Heart right ventricle (tissue), 16 donors: ENCODE results near the gene MTSS2. TPM values are rescaled to one million over a fixed set of nuclear protein-coding genes. Genes with fewer than 3 reads are reported as not detected.

Experiments used
- ATAC-seq, 8 donors: fragments of 200-7000 bp; cut with Tn5 transposase; one replicate each; pipeline ENCODE4 v1.9.1; 2020; ENCODE audit warnings: mild to moderate bottlenecking in 8 of 8, moderate library complexity in 8 of 8, moderate number of reproducible peaks in 1 of 8
- DNase-seq, 2 donors: peaks; one replicate each; pipeline ENCODE4 v3.0.0-alpha.2; 2020
- H3K27ac ChIP-seq, 10 donors: fragments of 200-600 bp; sonication (generic) in 2 of 10; one replicate each; pipeline versions ENCODE4 v1.5.0 to v1.8.0; 2020 to 2022; ENCODE audit warnings: mild to moderate bottlenecking in 3 of 10
- H3K27me3 ChIP-seq, 7 donors: fragments of 200-600 bp; one replicate each; pipeline ENCODE4 v1.8.0; 2021 to 2022; ENCODE audit warnings: mild to moderate bottlenecking in 2 of 7
- H3K36me3 ChIP-seq, 9 donors: fragments of 200-600 bp; sonication (generic) in 1 of 9; one replicate each; pipeline versions ENCODE4 v1.5.0 to v1.8.0; 2020 to 2022; ENCODE audit warnings: mild to moderate bottlenecking in 2 of 9
- H3K4me1 ChIP-seq, 9 donors: fragments of 200-600 bp; sonication (generic) in 1 of 9; one replicate each; pipeline versions ENCODE4 v1.5.0 to v1.8.0; 2020 to 2022; ENCODE audit warnings: mild to moderate bottlenecking in 4 of 9
- H3K4me3 ChIP-seq, 10 donors: fragments of 200-600 bp; sonication (generic) in 2 of 10; one replicate each; pipeline versions ENCODE4 v1.5.0 to v1.8.0; 2020 to 2022; ENCODE audit warnings: mild to moderate bottlenecking in 7 of 10, moderate library complexity in 2 of 10
- H3K9me3 ChIP-seq, 11 donors: fragments of 200-600 bp in 10 of 11; sonication (generic) in 2 of 11; one replicate each; pipeline versions ENCODE4 v1.5.0 to v1.8.0; 2013 to 2022; ENCODE audit warnings: mild to moderate bottlenecking in 2 of 11, control low read depth in 1 of 11, moderate library complexity in 1 of 11
- whole genome bisulfite sequencing, 2 donors: extraction: QIAGEN DNeasy Blood & Tissue Kit; methylation state at CpG; one replicate each; pipeline ENCODE4 v1.1.7; 2013; ENCODE audit warnings: inconsistent platforms in 1 of 2; 5-methylcytosine and 5-hydroxymethylcytosine counted together
- intact Hi-C, 10 donors: fragments of 100-400 bp; cut with DNase I; formaldehyde crosslinking; loops; one replicate each; pipeline versions ENCODE4 v1.11.1 to v1.14.2; 2022
- polyA plus RNA-seq, 2 donors: library from polyadenylated mRNA; stranded (reverse); fragments of 200-250 nt; gene quantifications; one replicate each; pipeline ENCODE4 v1.2.3, GENCODE V29; 2013
- total RNA-seq, 10 donors: library from RNA; stranded (reverse); fragmentation: NEBNext Ultra II Directional in 3 of 10; extraction: Animal tissue kit (Norgen Biotek cat#: 25700) in 3 of 10; gene quantifications; one replicate each; pipeline versions ENCODE4 v1.2.1 to v1.2.4, GENCODE V29; 2021 to 2023
- TF ChIP-seq, protein P1 (sequence below), 9 donors: fragments of 200-600 bp; sonication (generic) in 2 of 9; IDR thresholded peaks; one replicate each; pipeline versions ENCODE4 v1.5.0 to v1.8.0; 2021 to 2022; ENCODE audit warnings: antibody characterized with exemption in 9 of 9, mild to moderate bottlenecking in 5 of 9, moderate library complexity in 1 of 9
- donor health status: Arrhythmogenic right ventricular cardiomyopathy.
- donor health status: ischemic (EF 13 %, LVEDD 7.1; RV severe dilation, severe dysfunction).
- donor health status: healthy with polysubstance abuse.
- donor health status: DM: no; HTN: yes; CAD: no.
- donor health status: DM: no; HTN: no; CAD: no.
- donor health status: ischemic (EF 25% LVEDD 6.9; RV normal size, moderate dysfunction).
- donor health status: ischemic (EF 25% LVEDD 5.7; RV mildly dilated, moderate dysfunction).
- donor health status: healthy.
- donor health status: DM: yes; HTN: yes; CAD: no.
- donor health status: Ischemic cardiomyopathy.
- donor health status: ischemic (EF 35%, LVEDD 5.7; RV mildly dilated, moderate dysfunction).
- donor health status: nonischemic (EF 11% LVEDD 7.7; RV severe dilation, severe dysfunction).
- donor health status: DM: yes; HTN: yes; CAD: no.
- donor health status: PGD.
- donor health status: ischemic (EF 29% LVEDD 5.4; RV normal size, mild dysfunction).
- donor health status: nonischemic (EF 23%, LVEDD 6.1; RV moderate dilation, normal function).

MTSS2 gene
- total and polyA plus RNA-seq, 12 donors: 39.0 to 121 (median 58.9) TPM

DNA sequence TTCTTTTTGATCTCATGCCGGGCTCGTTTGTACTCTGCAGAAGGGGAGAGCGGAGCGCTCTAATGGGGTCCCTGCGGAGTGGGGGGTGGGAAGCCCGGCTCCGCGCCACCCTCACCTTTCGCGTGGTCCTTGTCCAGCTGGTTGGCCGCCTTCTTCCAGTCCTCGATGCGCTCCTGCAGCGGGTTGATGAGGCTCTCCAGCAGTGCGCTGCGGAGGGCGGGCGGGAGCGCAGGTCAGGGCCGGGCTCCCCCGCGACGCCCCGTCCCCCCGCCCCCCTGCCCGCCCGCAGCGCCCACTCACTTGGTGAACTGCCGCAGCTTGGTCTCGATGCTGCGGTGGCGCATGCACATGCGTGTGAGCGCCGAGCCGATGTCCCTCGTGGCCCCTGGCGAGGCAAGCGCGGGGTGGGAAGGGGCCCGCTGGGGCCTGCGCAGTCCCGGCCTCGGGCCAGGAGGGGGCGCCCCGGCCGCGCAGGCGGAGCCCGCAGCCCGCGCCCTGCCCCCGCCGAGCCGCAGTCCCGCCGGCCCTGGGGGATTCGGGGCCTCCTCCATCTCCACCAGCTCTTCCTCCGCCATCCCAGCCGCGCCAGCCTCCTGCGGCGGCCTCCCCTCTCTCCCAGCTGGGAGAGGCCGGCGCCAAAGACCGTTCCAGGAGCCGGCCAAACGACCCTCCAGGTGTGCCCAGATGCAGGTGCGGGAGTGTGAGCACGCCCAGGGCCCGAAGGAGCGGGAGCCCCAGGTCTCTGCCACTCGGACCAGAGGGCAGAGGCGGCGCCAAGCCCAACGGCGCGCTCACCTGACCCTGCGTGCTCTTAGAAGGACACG lies 6.0 kb downstream of the MTSS2 start:
- Histone ChIP-seq H3K36me3 (peaks cover 0 to 53% (median 18%) of the 10 kb centered on the region in 9 donors), H3K4me1 (peaks cover 35 to 75% (median 48%) of the 10 kb centered on the region in 9 donors), H3K4me3 (no peak overlapping the region), H3K9me3 (no peaks in the 10 kb centered on the region), H3K27ac (peak overlapping the region in 4 of 10 donors; percentile 9 to 52 (median 36)), H3K27me3 (peaks cover 0 to 3% (median 0%) of the 10 kb centered on the region in 7 donors)
- intact Hi-C loops: loop anchor here in 9 of 10 donors (2.0 to 10.0 kb wide), 6 partner anchors 57 to 92 kb away; no protein-coding TSS in a partner anchor
- 58 to 67% methylated on average over 60 to 80 of the region's 80 CpGs for WGBS, 2 donors
- TF ChIP-seq, protein P1, sequence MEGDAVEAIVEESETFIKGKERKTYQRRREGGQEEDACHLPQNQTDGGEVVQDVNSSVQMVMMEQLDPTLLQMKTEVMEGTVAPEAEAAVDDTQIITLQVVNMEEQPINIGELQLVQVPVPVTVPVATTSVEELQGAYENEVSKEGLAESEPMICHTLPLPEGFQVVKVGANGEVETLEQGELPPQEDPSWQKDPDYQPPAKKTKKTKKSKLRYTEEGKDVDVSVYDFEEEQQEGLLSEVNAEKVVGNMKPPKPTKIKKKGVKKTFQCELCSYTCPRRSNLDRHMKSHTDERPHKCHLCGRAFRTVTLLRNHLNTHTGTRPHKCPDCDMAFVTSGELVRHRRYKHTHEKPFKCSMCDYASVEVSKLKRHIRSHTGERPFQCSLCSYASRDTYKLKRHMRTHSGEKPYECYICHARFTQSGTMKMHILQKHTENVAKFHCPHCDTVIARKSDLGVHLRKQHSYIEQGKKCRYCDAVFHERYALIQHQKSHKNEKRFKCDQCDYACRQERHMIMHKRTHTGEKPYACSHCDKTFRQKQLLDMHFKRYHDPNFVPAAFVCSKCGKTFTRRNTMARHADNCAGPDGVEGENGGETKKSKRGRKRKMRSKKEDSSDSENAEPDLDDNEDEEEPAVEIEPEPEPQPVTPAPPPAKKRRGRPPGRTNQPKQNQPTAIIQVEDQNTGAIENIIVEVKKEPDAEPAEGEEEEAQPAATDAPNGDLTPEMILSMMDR (IDR thresholded peaks at IDR 0.05): peak; percentile 31 to 83 (median 58)
- DNase-seq: peak in 1 of 2 donors; percentile 50
- peak in 4 of 8 donors; percentile 32 to 62 (median 60) for ATAC-seq

DNA sequence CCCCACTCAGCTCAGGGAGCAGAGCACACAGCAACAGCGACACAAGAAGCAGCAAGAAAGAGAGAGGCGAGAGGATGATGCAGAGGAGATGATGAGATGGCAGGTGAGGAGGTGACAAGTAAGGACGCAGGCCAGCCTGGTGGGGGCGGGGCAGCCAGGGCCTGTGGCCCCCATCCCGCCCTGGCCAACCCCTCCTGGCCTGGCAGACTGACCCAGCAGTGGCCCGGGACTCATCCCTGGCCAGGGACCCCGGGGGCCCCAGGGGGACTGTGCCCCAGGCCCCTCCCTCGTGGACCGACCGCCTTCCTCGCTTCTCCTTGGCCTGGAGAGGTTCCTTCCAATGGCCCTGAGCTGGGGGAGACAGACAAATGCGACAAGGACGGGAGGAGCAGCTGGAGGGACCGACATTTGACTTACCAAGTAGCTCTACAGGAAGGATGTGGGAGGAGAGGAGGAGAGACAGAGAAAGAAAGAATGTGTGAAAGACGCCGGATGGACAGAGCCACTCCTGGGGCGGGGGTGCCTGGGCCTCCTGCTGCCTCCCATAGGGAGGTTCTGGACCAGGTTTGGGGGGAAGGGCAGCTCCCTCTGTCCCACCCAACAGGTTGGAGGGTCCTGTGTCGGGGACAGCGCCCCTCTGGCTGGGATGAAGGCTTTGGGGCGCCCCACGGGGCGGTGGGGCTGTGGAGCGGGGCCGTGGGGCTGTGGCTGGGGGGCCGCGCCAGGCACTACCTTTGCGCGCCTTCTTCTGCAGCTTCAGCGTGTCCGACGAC lies 6.8 kb downstream of the MTSS2 start:
- TF ChIP-seq, protein P1 (IDR thresholded peaks at IDR 0.05): no peak
- H3K4me3 ChIP-seq: no peak overlapping the region
- no peak overlapping the region for H3K27ac ChIP-seq
- intact Hi-C loops: loop anchor here in 3 of 10 donors (5.0 kb wide), 3 partner anchors 58 to 93 kb away; no protein-coding TSS in a partner anchor
- DNase-seq: peak in 1 of 2 donors; percentile 8
- no peaks in the 10 kb centered on the region for H3K27me3 ChIP-seq
- no peak for ATAC-seq
- H3K4me1 ChIP-seq: peaks cover 29 to 67% (median 40%) of the 10 kb centered on the region in 9 donors
- 83 to 85% methylated on average over 27 to 31 of the region's 31 CpGs for WGBS, 2 donors
- peaks cover 0 to 61% (median 25%) of the 10 kb centered on the region in 9 donors for H3K36me3 ChIP-seq
- no peaks in the 10 kb centered on the region for H3K9me3 ChIP-seq

GRCh38 chr16:70678121-70678897 lies 7.5 kb downstream of the MTSS2 start:
- TF ChIP-seq, protein P1 (IDR thresholded peaks at IDR 0.05): no peak
- H3K27me3 ChIP-seq: no peaks in the 10 kb centered on the region
- no peaks in the 10 kb centered on the region for H3K9me3 ChIP-seq
- H3K4me3 ChIP-seq: no peak overlapping the region
- WGBS, 2 donors: 84 to 88% methylated on average over 22 of the region's 22 CpGs
- ATAC-seq: no peak
- peaks cover 23 to 59% (median 32%) of the 10 kb centered on the region in 9 donors for H3K4me1 ChIP-seq
- H3K27ac ChIP-seq: no peak overlapping the region
- H3K36me3 ChIP-seq: peaks cover 0 to 68% (median 27%) of the 10 kb centered on the region in 9 donors
- DNase-seq: peak in 1 of 2 donors; percentile 9
- intact Hi-C loops: loop anchor here in 3 of 10 donors (5.0 kb wide), 3 partner anchors 59 to 94 kb away; no protein-coding TSS in a partner anchor
